Panc1 (cell line): ENCODE data around the gene CEP192. TPM values are rescaled to one million over a fixed set of nuclear protein-coding genes. Genes with fewer than 3 reads are reported as not detected.

Experiments
- ATAC-seq: fragments of 200-7000 bp; cut with Tn5 transposase; 2 replicates; pipeline ENCODE4 v1.9.1; 2020; ENCODE audit warnings: mild to moderate bottlenecking, moderate library complexity
- BruUV-seq: library from RNA; stranded (reverse); fragments of 400-500 nt; replicated peaks from 2 replicates; lab custom pipeline; 2021; lab: Mats Ljungman, UMichigan
- CTCF ChIA-PET: fragments of 300-600 bp; sonication (Branson Sonifier 250); formaldehyde crosslinking; loops from one replicate; lab custom pipeline; 2022; ENCODE audit warnings: antibody characterized with exemption; lab: Charles Lee
- POLR2A ChIA-PET: fragments of 300-600 bp; sonication (Branson Sonifier 250); formaldehyde crosslinking; loops from one replicate; lab custom pipeline; 2022; ENCODE audit warnings: antibody characterized with exemption; lab: Charles Lee
- DNase-seq: peaks from one replicate; pipeline ENCODE4 v3.0.0-alpha.2; 2010; ENCODE audit warnings: low read depth, low spot score
- H3K27ac ChIP-seq: 2 replicates; pipeline ENCODE4 v1.5.1; 2011; ENCODE audit warnings: mild to moderate bottlenecking, low read length, inconsistent platforms
- H3K27me3 ChIP-seq: fragments of 200-500 bp; sonication (Bioruptor generic); 2 replicates; pipeline ENCODE4 v1.6.0; 2014; ENCODE audit warnings: low read length, inconsistent platforms; ENCODE audit not compliant: control insufficient read depth, insufficient read depth
- H3K36me3 ChIP-seq: fragments of 200-500 bp; sonication (Bioruptor generic); 2 replicates; pipeline ENCODE4 v1.5.1; 2014; ENCODE audit warnings: inconsistent platforms, mild to moderate bottlenecking, low read length, moderate library complexity; ENCODE audit not compliant: control insufficient read depth, insufficient read depth
- H3K4me1 ChIP-seq: 2 replicates; pipeline ENCODE4 v1.5.1; 2011; ENCODE audit warnings: inconsistent platforms, mild to moderate bottlenecking, low read length, moderate library complexity; ENCODE audit not compliant: control insufficient read depth, insufficient read depth
- H3K4me3 ChIP-seq, 2 experiments: 2 replicates each; pipeline ENCODE4 v1.5.1; 2011 to 2012; ENCODE audit warnings: low read depth in 2 of 2, low read length in 2 of 2, mild to moderate bottlenecking in 2 of 2, inconsistent platforms in 1 of 2, moderate library complexity in 1 of 2
- H3K9me3 ChIP-seq: fragments of 200-500 bp; sonication (Bioruptor generic); 2 replicates; pipeline ENCODE4 v1.5.1; 2014; ENCODE audit warnings: low read depth, mild to moderate bottlenecking, inconsistent platforms, low read length, moderate library complexity; ENCODE audit not compliant: control insufficient read depth, insufficient read depth
- POLR2AphosphoS5 ChIP-seq: IDR thresholded peaks from 2 replicates; pipeline ENCODE4 v1.6.1; 2012; ENCODE audit warnings: mild to moderate bottlenecking, low read depth, low read length, moderate library complexity
- SIN3A ChIP-seq: IDR thresholded peaks from 2 replicates; pipeline ENCODE4 v1.6.1; 2012; ENCODE audit warnings: low read depth, mild to moderate bottlenecking, low read length, moderate library complexity, borderline replicate concordance; ENCODE audit not compliant: insufficient read depth
- TCF7L2 ChIP-seq: IDR thresholded peaks from 2 replicates; pipeline ENCODE4 v1.6.1; 2011; ENCODE audit warnings: mild to moderate bottlenecking, low read depth, low read length, inconsistent platforms
- in situ Hi-C: cut with HindIII; loops from 2 replicates; pipeline ENCODE4 v1.10.0; 2016; ENCODE audit warnings: low sequenced_read_pairs, low pct_unique_long_range_greater_than_20kb
- intact Hi-C: fragments of 100-400 bp; cut with micrococcal nuclease; formaldehyde crosslinking; loops from one replicate; pipeline ENCODE4 v1.10.0; 2022; ENCODE audit not compliant: unreplicated experiment
- total RNA-seq: library from RNA; stranded (reverse); gene quantifications from one replicate; pipeline ENCODE4 v1.2.1, GENCODE V29; 2021; ENCODE audit not compliant: unreplicated experiment
- TF ChIP-seq, protein P1 (sequence below): fragments of 450-650 bp; IDR thresholded peaks from 2 replicates; pipeline ENCODE4 v1.5.1; 2017; ENCODE audit warnings: mild to moderate bottlenecking
- TF ChIP-seq, protein P2 (sequence below), 2 experiments: IDR thresholded peaks; 2 replicates each; pipeline ENCODE4 v1.6.1; 2011 to 2012; ENCODE audit warnings: low read depth in 2 of 2, control low read depth in 1 of 2, low read length in 1 of 2, mild to moderate bottlenecking in 1 of 2, moderate library complexity in 1 of 2; ENCODE audit not compliant: insufficient read depth in 1 of 2

Gene CEP192
- total RNA-seq, 1 experiment from 2014 or later, result 27.2 TPM

DNA sequence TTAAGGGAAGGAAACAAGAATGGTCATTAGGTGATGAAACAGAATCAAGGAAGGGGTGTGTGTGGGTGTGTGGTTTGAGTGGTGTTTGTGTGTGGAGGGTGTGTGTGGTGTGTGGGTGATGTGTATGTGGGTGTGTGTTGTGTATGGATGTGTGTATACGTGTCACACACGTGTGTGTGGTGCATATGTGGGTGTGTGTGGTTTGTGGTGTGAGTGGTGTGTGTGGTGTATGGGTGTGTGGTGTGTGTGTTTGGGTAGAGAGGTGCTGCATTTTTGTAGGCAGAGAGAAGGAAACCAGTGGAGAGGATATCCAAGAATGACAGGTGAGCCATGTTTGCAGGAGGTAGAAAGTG, 1.1 kb upstream of the CEP192 start:
- H3K36me3 ChIP-seq, result peaks cover 16% of the 10 kb centered on the region
- in situ Hi-C loops, result no loop called here
- POLR2A ChIA-PET, result no interaction called here
- peaks cover 17% of the 10 kb centered on the region for H3K4me1 ChIP-seq
- H3K27me3 ChIP-seq, result no peaks in the 10 kb centered on the region
- DNase-seq (no peak), ATAC-seq (no peak)
- peak overlapping the region; percentile 86 to 98 for H3K4me3 ChIP-seq
- peak overlapping the region; percentile 96 for H3K27ac ChIP-seq
- TF ChIP-seq TCF7L2 (no peak), POLR2AphosphoS5 (no peak), SIN3A (no peak)
- TF ChIP-seq, protein P1, sequence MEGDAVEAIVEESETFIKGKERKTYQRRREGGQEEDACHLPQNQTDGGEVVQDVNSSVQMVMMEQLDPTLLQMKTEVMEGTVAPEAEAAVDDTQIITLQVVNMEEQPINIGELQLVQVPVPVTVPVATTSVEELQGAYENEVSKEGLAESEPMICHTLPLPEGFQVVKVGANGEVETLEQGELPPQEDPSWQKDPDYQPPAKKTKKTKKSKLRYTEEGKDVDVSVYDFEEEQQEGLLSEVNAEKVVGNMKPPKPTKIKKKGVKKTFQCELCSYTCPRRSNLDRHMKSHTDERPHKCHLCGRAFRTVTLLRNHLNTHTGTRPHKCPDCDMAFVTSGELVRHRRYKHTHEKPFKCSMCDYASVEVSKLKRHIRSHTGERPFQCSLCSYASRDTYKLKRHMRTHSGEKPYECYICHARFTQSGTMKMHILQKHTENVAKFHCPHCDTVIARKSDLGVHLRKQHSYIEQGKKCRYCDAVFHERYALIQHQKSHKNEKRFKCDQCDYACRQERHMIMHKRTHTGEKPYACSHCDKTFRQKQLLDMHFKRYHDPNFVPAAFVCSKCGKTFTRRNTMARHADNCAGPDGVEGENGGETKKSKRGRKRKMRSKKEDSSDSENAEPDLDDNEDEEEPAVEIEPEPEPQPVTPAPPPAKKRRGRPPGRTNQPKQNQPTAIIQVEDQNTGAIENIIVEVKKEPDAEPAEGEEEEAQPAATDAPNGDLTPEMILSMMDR, result no peak
- TF ChIP-seq, protein P2, sequence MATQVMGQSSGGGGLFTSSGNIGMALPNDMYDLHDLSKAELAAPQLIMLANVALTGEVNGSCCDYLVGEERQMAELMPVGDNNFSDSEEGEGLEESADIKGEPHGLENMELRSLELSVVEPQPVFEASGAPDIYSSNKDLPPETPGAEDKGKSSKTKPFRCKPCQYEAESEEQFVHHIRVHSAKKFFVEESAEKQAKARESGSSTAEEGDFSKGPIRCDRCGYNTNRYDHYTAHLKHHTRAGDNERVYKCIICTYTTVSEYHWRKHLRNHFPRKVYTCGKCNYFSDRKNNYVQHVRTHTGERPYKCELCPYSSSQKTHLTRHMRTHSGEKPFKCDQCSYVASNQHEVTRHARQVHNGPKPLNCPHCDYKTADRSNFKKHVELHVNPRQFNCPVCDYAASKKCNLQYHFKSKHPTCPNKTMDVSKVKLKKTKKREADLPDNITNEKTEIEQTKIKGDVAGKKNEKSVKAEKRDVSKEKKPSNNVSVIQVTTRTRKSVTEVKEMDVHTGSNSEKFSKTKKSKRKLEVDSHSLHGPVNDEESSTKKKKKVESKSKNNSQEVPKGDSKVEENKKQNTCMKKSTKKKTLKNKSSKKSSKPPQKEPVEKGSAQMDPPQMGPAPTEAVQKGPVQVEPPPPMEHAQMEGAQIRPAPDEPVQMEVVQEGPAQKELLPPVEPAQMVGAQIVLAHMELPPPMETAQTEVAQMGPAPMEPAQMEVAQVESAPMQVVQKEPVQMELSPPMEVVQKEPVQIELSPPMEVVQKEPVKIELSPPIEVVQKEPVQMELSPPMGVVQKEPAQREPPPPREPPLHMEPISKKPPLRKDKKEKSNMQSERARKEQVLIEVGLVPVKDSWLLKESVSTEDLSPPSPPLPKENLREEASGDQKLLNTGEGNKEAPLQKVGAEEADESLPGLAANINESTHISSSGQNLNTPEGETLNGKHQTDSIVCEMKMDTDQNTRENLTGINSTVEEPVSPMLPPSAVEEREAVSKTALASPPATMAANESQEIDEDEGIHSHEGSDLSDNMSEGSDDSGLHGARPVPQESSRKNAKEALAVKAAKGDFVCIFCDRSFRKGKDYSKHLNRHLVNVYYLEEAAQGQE (IDR thresholded peaks at IDR 0.05; ENCODE audit: insufficient read depth in 1 of 2, low read depth in 2 of 2, low read length in 1 of 2), result no peak
- H3K9me3 ChIP-seq, result no peaks in the 10 kb centered on the region
- no TSS peak for BruUV-seq
- CTCF ChIA-PET, result no interaction called here
- intact Hi-C loops, result loop anchor here (5.0 kb wide), 1 partner anchor 167 kb away; no protein-coding TSS in a partner anchor

DNA sequence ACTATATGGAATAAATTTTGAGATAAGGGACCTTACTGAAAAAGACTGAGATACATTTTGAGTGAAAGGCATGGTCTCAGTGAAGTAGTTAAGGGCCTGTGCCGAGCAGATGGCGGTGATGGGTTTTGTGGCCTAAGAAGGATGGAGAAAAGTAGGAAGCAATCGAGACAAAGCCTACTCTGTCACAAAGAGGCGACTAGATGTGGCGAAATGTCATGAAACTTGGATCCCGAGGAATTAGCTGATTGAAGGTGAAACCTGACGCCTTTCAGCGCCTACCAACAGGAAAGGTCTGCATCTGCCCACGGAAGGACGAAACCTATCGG, 558 bp upstream of the CEP192 start:
- H3K4me3 ChIP-seq, result peak overlapping the region; percentile 86 to 98
- peaks cover 17% of the 10 kb centered on the region for H3K4me1 ChIP-seq
- peaks cover 13% of the 10 kb centered on the region for H3K36me3 ChIP-seq
- ChIA-PET CTCF (interaction anchor here (0.7 kb wide), 1 partner anchor 169 kb away, joined by 4 read pairs; no protein-coding TSS in a partner anchor), POLR2A (interaction anchor here (0.5 to 0.6 kb wide), 3 partner anchors 19 to 190 kb away, joined by 3 to 4 read pairs (median 4); no protein-coding TSS in a partner anchor)
- in situ Hi-C loops, result no loop called here
- peak overlapping the region; percentile 96 for H3K27ac ChIP-seq
- TF ChIP-seq SIN3A, result no peak
- TF ChIP-seq, protein P1, result no peak
- no peak for TF ChIP-seq TCF7L2
- TF ChIP-seq, protein P2 (IDR thresholded peaks at IDR 0.05; ENCODE audit: insufficient read depth in 1 of 2, low read depth in 2 of 2, low read length in 1 of 2), result no peak
- TF ChIP-seq POLR2AphosphoS5, result peak; percentile 12; the same call in 1 of the 2 replicates
- BruUV-seq, result TSS peak; percentile 99
- no peaks in the 10 kb centered on the region for H3K9me3 ChIP-seq
- ATAC-seq (peak; percentile 23), DNase-seq (no peak)
- intact Hi-C loops, result loop anchor here (5.0 kb wide), 1 partner anchor 167 kb away; no protein-coding TSS in a partner anchor
- no peaks in the 10 kb centered on the region for H3K27me3 ChIP-seq
